GM19328 (cell line): ENCODE measurements around the gene NLRC3.
"Not testable (repeated sequence)": the region's sequence is repeated elsewhere in the genome, so short reads cannot be mapped to it uniquely, and the experiment has no call there.

ENCODE experiments used
- ATAC-seq: cut with Tn5 transposase; IDR thresholded peaks from one replicate; pipeline ENCODE4 v1.9.1; 2021; ENCODE audit warnings: mild to moderate bottlenecking, moderate library complexity; ENCODE audit not compliant: unreplicated experiment

The NLRC3 gene

GRCh38 chr16:3519581-3519980, 57.6 kb downstream of the NLRC3 start:
- ATAC-seq: no peak

- ATAC-seq: no peak
These were observed 58.2 kb downstream of the NLRC3 start for GRCh38 chr16:3518986-3519348.

GRCh38 chr16:3518292-3518985, 58.8 kb downstream of the NLRC3 start:
- ATAC-seq: no peak

- ATAC-seq: no peak
These were observed 61.3 kb downstream of the NLRC3 start for GRCh38 chr16:3515897-3516296.

GRCh38 chr16:3514621-3515020, 62.6 kb downstream of the NLRC3 start:
- no peak for ATAC-seq

GRCh38 chr16:3513892-3514583, 63.2 kb downstream of the NLRC3 start:
- no peak for ATAC-seq

GRCh38 chr16:3511286-3512180, 65.7 kb downstream of the NLRC3 start:
- ATAC-seq: no peak

- no peak for ATAC-seq
These were observed 66.8 kb downstream of the NLRC3 start for GRCh38 chr16:3510416-3510815.

- ATAC-seq: no peak
These were observed 67.7 kb downstream of the NLRC3 start for GRCh38 chr16:3509470-3509928.

GRCh38 chr16:3508736-3509135, 68.5 kb downstream of the NLRC3 start:
- no peak for ATAC-seq

- ATAC-seq: no peak
These were observed 73.7 kb downstream of the NLRC3 start for GRCh38 chr16:3503523-3503922.

- ATAC-seq: no peak
These were observed 75.3 kb downstream of the NLRC3 start for GRCh38 chr16:3501783-3502400.

GRCh38 chr16:3501412-3501761, 75.8 kb downstream of the NLRC3 start:
- ATAC-seq: not testable (repeated sequence)

- no peak for ATAC-seq
These were observed 78.2 kb downstream of the NLRC3 start for GRCh38 chr16:3498988-3499387.

GRCh38 chr16:3497771-3498170, 79.4 kb downstream of the NLRC3 start:
- no peak for ATAC-seq

GRCh38 chr16:3496386-3496785, 80.8 kb downstream of the NLRC3 start:
- ATAC-seq: no peak

- ATAC-seq: no peak
These were observed 82.0 kb downstream of the NLRC3 start, which contains the start of gene C16orf90 for GRCh38 chr16:3495176-3495575. Gene C16orf90 (minus strand): TSS chr16:3495489. CDS start chr16:3495421, 68 bp downstream.

GRCh38 chr16:3494386-3494973, 82.7 kb downstream of the NLRC3 start:
- ATAC-seq: no peak

GRCh38 chr16:3492356-3492755, 84.8 kb downstream of the NLRC3 start:
- no peak for ATAC-seq

GRCh38 chr16:3490911-3491629, 86.1 kb downstream of the NLRC3 start:
- ATAC-seq: no peak
